Neuronal stem cell (in vitro differentiated cells): ENCODE results near the gene HOXC5.

Experiments
- DNase-seq: peaks from one replicate; pipeline ENCODE4 v3.0.0-alpha.2; 2013; ENCODE audit warnings: low spot score
- H2AFZ ChIP-seq: one replicate; pipeline ENCODE4 v1.6.1; 2013; ENCODE audit warnings: mild to moderate bottlenecking, low read length, inconsistent platforms
- H2AK5ac ChIP-seq: 2 replicates; pipeline ENCODE4 v1.6.1; 2013; ENCODE audit warnings: low read depth, mild to moderate bottlenecking, inconsistent platforms, low read length, moderate library complexity, mixed read lengths
- H2BK120ac ChIP-seq: 2 replicates; pipeline ENCODE4 v1.6.1; 2013; ENCODE audit warnings: low read depth, mild to moderate bottlenecking, inconsistent platforms, low read length, moderate library complexity, mixed read lengths
- H2BK12ac ChIP-seq: one replicate; pipeline ENCODE4 v1.6.1; 2013; ENCODE audit warnings: low read length, inconsistent platforms
- H2BK15ac ChIP-seq: 2 replicates; pipeline ENCODE4 v1.6.1; 2013; ENCODE audit warnings: mild to moderate bottlenecking, low read length, inconsistent platforms, mixed read lengths
- H2BK5ac ChIP-seq: one replicate; pipeline ENCODE4 v1.6.1; 2013; ENCODE audit warnings: inconsistent platforms, mild to moderate bottlenecking, low read length, moderate library complexity
- H3K14ac ChIP-seq: one replicate; pipeline ENCODE4 v1.6.1; 2013; ENCODE audit warnings: low read length, inconsistent platforms
- H3K18ac ChIP-seq: 2 replicates; pipeline ENCODE4 v1.6.1; 2013; ENCODE audit warnings: low read length, inconsistent platforms
- H3K23ac ChIP-seq: 2 replicates; pipeline ENCODE4 v1.6.1; 2013; ENCODE audit warnings: low read depth, mild to moderate bottlenecking, mixed read lengths, low read length, inconsistent platforms; ENCODE audit not compliant: poor library complexity
- H3K27ac ChIP-seq: replicated peaks from 3 replicates; pipeline ENCODE4 v1.5.1; 2013; ENCODE audit warnings: low read length, inconsistent platforms
- H3K27me3 ChIP-seq, 3 experiments: 2 replicates each; pipeline ENCODE4 v1.6.1; 2013; ENCODE audit warnings: low read length in 3 of 3, mild to moderate bottlenecking in 2 of 3, inconsistent platforms in 1 of 3, low read depth in 1 of 3, mixed read lengths in 1 of 3, moderate library complexity in 1 of 3; ENCODE audit not compliant: control insufficient read depth in 3 of 3, insufficient read depth in 3 of 3
- H3K36me3 ChIP-seq, 2 donors: replicated peaks in 1 of 2; 2 replicates each; pipeline ENCODE4 v1.6.1; 2013; ENCODE audit warnings: low read length in 2 of 2; ENCODE audit not compliant: control insufficient read depth in 2 of 2, insufficient read depth in 2 of 2
- H3K4ac ChIP-seq: 2 replicates; pipeline ENCODE4 v1.6.1; 2013; ENCODE audit warnings: inconsistent platforms, mild to moderate bottlenecking, low read length, moderate library complexity
- H3K4me1 ChIP-seq, 2 donors: 1 replicate in 1 of 2; 2 replicates in 1 of 2; pipeline ENCODE4 v1.6.1; 2013; ENCODE audit warnings: low read length in 2 of 2, low read depth in 1 of 2; ENCODE audit not compliant: control insufficient read depth in 2 of 2, insufficient read depth in 1 of 2
- H3K4me2 ChIP-seq: one replicate; pipeline ENCODE4 v1.6.1; 2013; ENCODE audit warnings: mild to moderate bottlenecking, low read length, inconsistent platforms; ENCODE audit not compliant: insufficient read depth, poor library complexity, severe bottlenecking
- H3K4me3 ChIP-seq, 2 donors: 2 replicates each; pipeline ENCODE4 v1.5.1; 2013; ENCODE audit warnings: low read length in 2 of 2, mild to moderate bottlenecking in 2 of 2, inconsistent platforms in 1 of 2, moderate library complexity in 1 of 2
- H3K79me1 ChIP-seq: one replicate; pipeline ENCODE4 v1.6.1; 2013; ENCODE audit warnings: low read depth, mild to moderate bottlenecking, inconsistent platforms, low read length, moderate library complexity
- H3K9ac ChIP-seq: one replicate; pipeline ENCODE4 v1.6.1; 2013; ENCODE audit warnings: mild to moderate bottlenecking, low read depth, low read length, inconsistent platforms; ENCODE audit not compliant: poor library complexity
- H3K9me3 ChIP-seq, 2 donors: replicated peaks in 1 of 2; 2 replicates each; pipeline versions ENCODE3 to v1.6.1; 2013; ENCODE audit warnings: low read length in 2 of 2, mild to moderate bottlenecking in 2 of 2, inconsistent platforms in 1 of 2, low read depth in 1 of 2, mixed read lengths in 1 of 2, moderate library complexity in 1 of 2; ENCODE audit not compliant: control insufficient read depth in 2 of 2, insufficient read depth in 1 of 2
- H4K8ac ChIP-seq: one replicate; pipeline ENCODE4 v1.6.1; 2013; ENCODE audit warnings: low read depth, mild to moderate bottlenecking, inconsistent platforms, low read length, moderate library complexity
- H4K91ac ChIP-seq: one replicate; pipeline ENCODE4 v1.6.1; 2013; ENCODE audit warnings: low read length, low read depth, mild to moderate bottlenecking, inconsistent platforms; ENCODE audit not compliant: poor library complexity
- WGBS, 2 donors: extraction: QIAGEN DNeasy Blood & Tissue Kit; methylation state at CpG; one replicate each; pipeline ENCODE4 v1.1.7; 2013; ENCODE audit warnings: missing lambda C conversion rate in 2 of 2, mixed read lengths in 1 of 2; ENCODE audit not compliant: insufficient read length in 2 of 2, insufficient replicate concordance in 1 of 2; ENCODE audit errors: extremely low coverage in 2 of 2; 5-methylcytosine and 5-hydroxymethylcytosine counted together

HOXC5 gene

GRCh38 chr12:54006559-54007220 is 26.2 kb upstream of the HOXC5 start:
- Histone ChIP-seq H4K91ac (no peak overlapping the region), H3K4me2 (no peak overlapping the region), H3K4me1 (no peaks in the 10 kb centered on the region), H2BK5ac (no peak overlapping the region), H3K27me3 (peaks cover 69 to 99% (median 95%) of the 10 kb centered on the region in 3 experiments), H3K14ac (no peak overlapping the region), H2BK12ac (no peak overlapping the region), H3K79me1 (peaks cover 2% of the 10 kb centered on the region), H3K4ac (no peak overlapping the region), H3K4me3 (no peak overlapping the region), H2BK120ac (no peak overlapping the region), H3K23ac (no peak overlapping the region), H4K8ac (no peak overlapping the region), H2AFZ (no peak overlapping the region), H2AK5ac (no peak overlapping the region), H3K9me3 (no peaks in the 10 kb centered on the region), H3K27ac (no peak overlapping the region), H3K18ac (no peak overlapping the region), H2BK15ac (no peak overlapping the region), H3K9ac (no peak overlapping the region), H3K36me3 (no peaks in the 10 kb centered on the region)
- no CpG with 5 or more reads among the region's 22 CpGs for WGBS, 2 donors
- DNase-seq = no peak

GRCh38 chr12:54007538-54008259 is 25.2 kb upstream of the HOXC5 start:
- no peak overlapping the region for H2AFZ ChIP-seq
- H3K14ac ChIP-seq = no peak overlapping the region
- no peak overlapping the region for H2BK12ac ChIP-seq
- peaks cover 2% of the 10 kb centered on the region for H3K79me1 ChIP-seq
- H4K91ac ChIP-seq = no peak overlapping the region
- no peak overlapping the region for H3K4me3 ChIP-seq
- no peak overlapping the region for H2BK120ac ChIP-seq
- H3K9ac ChIP-seq = peak overlapping the region; percentile 70
- WGBS, 2 donors = no CpG with 5 or more reads among the region's 2 CpGs
- H3K23ac ChIP-seq = no peak overlapping the region
- no peak overlapping the region for H3K27ac ChIP-seq
- H2AK5ac ChIP-seq = no peak overlapping the region
- peaks cover 65 to 95% (median 95%) of the 10 kb centered on the region in 3 experiments for H3K27me3 ChIP-seq
- no peak overlapping the region for H3K18ac ChIP-seq
- H2BK15ac ChIP-seq = no peak overlapping the region
- no peaks in the 10 kb centered on the region for H3K36me3 ChIP-seq
- no peaks in the 10 kb centered on the region for H3K4me1 ChIP-seq
- no peaks in the 10 kb centered on the region for H3K9me3 ChIP-seq
- no peak for DNase-seq
- no peak overlapping the region for H4K8ac ChIP-seq
- H2BK5ac ChIP-seq = no peak overlapping the region
- no peak overlapping the region for H3K4me2 ChIP-seq
- H3K4ac ChIP-seq = no peak overlapping the region

GRCh38 chr12:54008260-54008552 is 24.6 kb upstream of the HOXC5 start:
- no peak overlapping the region for H3K9ac ChIP-seq
- H3K27ac ChIP-seq = no peak overlapping the region
- no peak overlapping the region for H4K91ac ChIP-seq
- H3K4me3 ChIP-seq = no peak overlapping the region
- H3K79me1 ChIP-seq = peaks cover 2% of the 10 kb centered on the region
- no peak overlapping the region for H3K14ac ChIP-seq
- H2BK12ac ChIP-seq = no peak overlapping the region
- H3K23ac ChIP-seq = no peak overlapping the region
- no peak for DNase-seq
- no peak overlapping the region for H2BK120ac ChIP-seq
- H2AFZ ChIP-seq = no peak overlapping the region
- peaks cover 65 to 95% (median 95%) of the 10 kb centered on the region in 3 experiments for H3K27me3 ChIP-seq
- no peak overlapping the region for H3K18ac ChIP-seq
- H3K4ac ChIP-seq = no peak overlapping the region
- no peaks in the 10 kb centered on the region for H3K9me3 ChIP-seq
- no peak overlapping the region for H2BK5ac ChIP-seq
- H3K4me1 ChIP-seq = no peaks in the 10 kb centered on the region
- H3K4me2 ChIP-seq = no peak overlapping the region
- no peak overlapping the region for H2AK5ac ChIP-seq
- WGBS, 2 donors = no CpG with 5 or more reads among the region's 2 CpGs
- H3K36me3 ChIP-seq = no peaks in the 10 kb centered on the region
- H4K8ac ChIP-seq = no peak overlapping the region
- H2BK15ac ChIP-seq = no peak overlapping the region

GRCh38 chr12:54009171-54010052 is 23.4 kb upstream of the HOXC5 start:
- no peak overlapping the region for H3K4ac ChIP-seq
- no CpG with 5 or more reads among the region's 51 CpGs for WGBS, 2 donors
- H2AFZ ChIP-seq = peak overlapping the region; percentile 64
- H3K27ac ChIP-seq = no peak overlapping the region
- no peak overlapping the region for H4K8ac ChIP-seq
- H3K79me1 ChIP-seq = peaks cover 2% of the 10 kb centered on the region
- H3K14ac ChIP-seq = no peak overlapping the region
- no peak overlapping the region for H2AK5ac ChIP-seq
- H3K36me3 ChIP-seq = no peaks in the 10 kb centered on the region
- no peak overlapping the region for H2BK5ac ChIP-seq
- no peak overlapping the region for H3K4me3 ChIP-seq
- peaks cover 63 to 95% (median 94%) of the 10 kb centered on the region in 3 experiments for H3K27me3 ChIP-seq
- no peaks in the 10 kb centered on the region for H3K4me1 ChIP-seq
- DNase-seq = no peak
- no peak overlapping the region for H2BK120ac ChIP-seq
- H4K91ac ChIP-seq = no peak overlapping the region
- H3K9ac ChIP-seq = no peak overlapping the region
- no peaks in the 10 kb centered on the region for H3K9me3 ChIP-seq
- no peak overlapping the region for H3K18ac ChIP-seq
- H3K23ac ChIP-seq = no peak overlapping the region
- H3K4me2 ChIP-seq = no peak overlapping the region
- peak overlapping the region; percentile 32 for H2BK15ac ChIP-seq
- no peak overlapping the region for H2BK12ac ChIP-seq
